ENCODE measurements around the gene SEPTIN5. TPM values are rescaled to one million over a fixed set of nuclear protein-coding genes. Genes with fewer than 3 reads are reported as not detected.

SEPTIN5 gene
- total RNA-seq, 4 donors from 2014 or later: 14.0 to 124 (median 27.3) TPM

DNA sequence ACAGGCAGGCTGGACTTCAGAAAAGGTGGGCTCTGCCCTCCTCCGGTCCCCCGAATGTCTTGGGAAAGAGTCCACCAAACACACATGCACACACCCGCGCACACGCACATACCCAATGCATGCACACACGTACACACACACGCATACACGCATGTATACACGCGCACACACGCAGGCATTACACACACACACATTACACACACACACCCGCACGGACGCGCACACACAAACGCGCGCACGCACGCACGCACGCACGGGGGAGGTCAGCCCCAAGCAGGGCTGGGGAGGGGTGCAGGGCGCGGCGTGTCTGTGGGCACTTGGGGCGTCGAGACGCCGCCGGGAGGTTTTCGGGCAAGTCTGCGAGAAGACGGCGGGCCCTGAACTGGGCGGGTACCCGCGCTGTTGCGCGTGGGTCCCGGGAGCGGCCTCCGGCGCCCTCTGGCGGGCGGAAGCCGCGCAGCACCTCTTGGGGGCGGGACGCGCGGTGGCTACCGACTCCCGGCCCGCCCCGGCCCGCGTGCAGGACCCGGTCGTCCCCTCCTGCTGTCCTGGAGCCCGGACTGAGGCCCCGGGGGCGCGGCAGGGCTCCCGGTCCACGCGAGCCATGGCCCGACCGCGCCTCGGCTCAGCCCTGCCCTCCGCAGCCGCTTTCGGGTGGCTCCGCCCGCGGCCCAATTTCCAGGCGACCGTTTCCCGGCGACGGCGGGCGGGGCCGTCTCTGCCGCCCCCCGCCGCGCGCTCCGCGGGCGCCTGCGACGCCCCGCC is 3.6 kb downstream of the SEPTIN5 start:
- Histone ChIP-seq H3K4me3 (replicated peaks in 1 of 3) (peak overlapping the region in 1 of 3 donors; percentile 36), H3K27me3 (no peaks in the 10 kb centered on the region), H3K4me1 (peaks cover 15 to 31% of the 10 kb centered on the region in 2 donors), H3K9me3 (no peaks in the 10 kb centered on the region), H3K36me3 (peaks cover 0 to 12% of the 10 kb centered on the region in 2 donors), H3K27ac (peak overlapping the region in 1 of 3 donors; percentile 15)
- TF ChIP-seq, protein P1, sequence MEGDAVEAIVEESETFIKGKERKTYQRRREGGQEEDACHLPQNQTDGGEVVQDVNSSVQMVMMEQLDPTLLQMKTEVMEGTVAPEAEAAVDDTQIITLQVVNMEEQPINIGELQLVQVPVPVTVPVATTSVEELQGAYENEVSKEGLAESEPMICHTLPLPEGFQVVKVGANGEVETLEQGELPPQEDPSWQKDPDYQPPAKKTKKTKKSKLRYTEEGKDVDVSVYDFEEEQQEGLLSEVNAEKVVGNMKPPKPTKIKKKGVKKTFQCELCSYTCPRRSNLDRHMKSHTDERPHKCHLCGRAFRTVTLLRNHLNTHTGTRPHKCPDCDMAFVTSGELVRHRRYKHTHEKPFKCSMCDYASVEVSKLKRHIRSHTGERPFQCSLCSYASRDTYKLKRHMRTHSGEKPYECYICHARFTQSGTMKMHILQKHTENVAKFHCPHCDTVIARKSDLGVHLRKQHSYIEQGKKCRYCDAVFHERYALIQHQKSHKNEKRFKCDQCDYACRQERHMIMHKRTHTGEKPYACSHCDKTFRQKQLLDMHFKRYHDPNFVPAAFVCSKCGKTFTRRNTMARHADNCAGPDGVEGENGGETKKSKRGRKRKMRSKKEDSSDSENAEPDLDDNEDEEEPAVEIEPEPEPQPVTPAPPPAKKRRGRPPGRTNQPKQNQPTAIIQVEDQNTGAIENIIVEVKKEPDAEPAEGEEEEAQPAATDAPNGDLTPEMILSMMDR (IDR thresholded peaks at IDR 0.05): peak; percentile 43 to 99 (median 98)
- TF ChIP-seq POLR2A (IDR thresholded peaks at IDR 0.05): no peak
- intact Hi-C loops (cut with DNase I): loop anchor here (2.0 kb wide), 1 partner anchor 39 kb away; no protein-coding TSS in a partner anchor
- DNase-seq: peak; percentile 68 to 74
- 22 to 35% methylated on average over 30 to 48 of the region's 96 CpGs for WGBS, 2 donors

GRCh38 chr22:19718456-19719049 is 4.2 kb downstream of the SEPTIN5 start:
- TF ChIP-seq, protein P1 (IDR thresholded peaks at IDR 0.05): no peak
- TF ChIP-seq POLR2A (IDR thresholded peaks at IDR 0.05): no peak
- H3K9me3 ChIP-seq: no peaks in the 10 kb centered on the region
- peak overlapping the region in 2 of 3 donors; percentile 15 to 50 for H3K27ac ChIP-seq
- intact Hi-C loops (cut with DNase I): no loop called here
- H3K27me3 ChIP-seq: no peaks in the 10 kb centered on the region
- peak overlapping the region in 1 of 3 donors; percentile 36 for H3K4me3 ChIP-seq (replicated peaks in 1 of 3)
- no CpG with 5 or more reads among the region's 70 CpGs for WGBS, 2 donors
- peaks cover 15 to 37% of the 10 kb centered on the region in 2 donors for H3K4me1 ChIP-seq
- DNase-seq: no peak
- peaks cover 0 to 12% of the 10 kb centered on the region in 2 donors for H3K36me3 ChIP-seq

DNA sequence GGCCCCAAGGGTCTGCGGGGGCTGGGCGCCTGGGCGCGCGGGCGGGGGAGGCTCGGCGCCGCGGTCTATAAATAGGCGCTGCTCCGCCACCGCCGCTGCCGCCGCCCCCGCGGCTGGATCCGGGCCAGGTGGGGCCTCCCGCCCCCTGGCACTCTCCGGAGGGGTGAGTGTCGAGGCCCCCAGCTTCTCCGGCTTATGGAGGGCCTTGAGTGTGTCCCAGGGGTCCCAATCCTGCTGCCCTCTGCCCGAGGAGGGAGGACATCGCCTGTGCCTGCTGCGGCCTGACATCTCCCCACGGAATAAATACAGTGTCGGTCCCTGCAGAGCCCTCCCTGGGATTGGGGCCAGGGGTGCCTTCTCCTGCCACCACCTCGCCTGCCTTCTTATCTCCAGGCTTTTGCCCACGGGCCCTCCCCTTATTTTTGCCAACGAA is 4.8 kb downstream of the SEPTIN5 start:
- TF ChIP-seq, protein P1 (IDR thresholded peaks at IDR 0.05): no peak
- no peak for TF ChIP-seq POLR2A (IDR thresholded peaks at IDR 0.05)
- Histone ChIP-seq H3K27me3 (no peaks in the 10 kb centered on the region), H3K9me3 (no peaks in the 10 kb centered on the region), H3K4me3 (replicated peaks in 1 of 3) (peak overlapping the region in 1 of 3 donors; percentile 36), H3K4me1 (peaks cover 15 to 38% of the 10 kb centered on the region in 2 donors), H3K27ac (peak overlapping the region in 1 of 3 donors; percentile 50), H3K36me3 (peaks cover 0 to 12% of the 10 kb centered on the region in 2 donors)
- intact Hi-C loops (cut with DNase I): no loop called here
- WGBS, 2 donors: 85 to 89% methylated on average over 6 to 7 of the region's 31 CpGs
- no peak for DNase-seq

DNA sequence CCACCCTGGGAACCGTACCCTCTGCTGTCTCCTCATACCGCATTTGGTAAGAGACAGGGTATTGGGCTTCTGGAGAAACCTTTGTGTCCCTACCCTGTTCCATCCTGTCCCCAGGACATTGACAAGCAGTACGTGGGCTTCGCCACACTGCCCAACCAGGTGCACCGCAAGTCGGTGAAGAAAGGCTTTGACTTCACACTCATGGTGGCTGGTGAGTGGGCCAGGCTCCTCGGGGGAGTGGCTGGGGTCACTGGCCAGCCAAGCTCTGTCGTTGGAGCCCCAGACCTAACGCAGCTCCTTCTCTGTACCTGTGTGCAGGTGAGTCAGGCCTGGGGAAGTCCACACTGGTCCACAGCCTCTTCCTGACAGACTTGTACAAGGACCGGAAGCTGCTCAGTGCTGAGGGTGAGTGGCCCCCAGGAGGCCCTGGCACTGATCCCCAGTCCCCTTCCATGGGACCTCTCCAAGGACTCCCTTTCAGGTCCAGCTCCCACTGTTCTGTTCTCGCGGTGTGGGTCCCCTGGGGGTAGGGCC is 5.3 kb downstream of the SEPTIN5 start:
- WGBS, 2 donors: 88 to 92% methylated on average over 8 to 12 of the region's 12 CpGs
- no peak overlapping the region for H3K4me3 ChIP-seq (replicated peaks in 1 of 3)
- DNase-seq: no peak
- intact Hi-C loops (cut with DNase I): no loop called here
- peaks cover 0 to 12% of the 10 kb centered on the region in 2 donors for H3K36me3 ChIP-seq
- peaks cover 15 to 40% of the 10 kb centered on the region in 2 donors for H3K4me1 ChIP-seq
- TF ChIP-seq, protein P1 (IDR thresholded peaks at IDR 0.05): no peak
- TF ChIP-seq POLR2A (IDR thresholded peaks at IDR 0.05): no peak
- no peaks in the 10 kb centered on the region for H3K27me3 ChIP-seq
- H3K27ac ChIP-seq: no peak overlapping the region
- no peaks in the 10 kb centered on the region for H3K9me3 ChIP-seq
